K562 (cell line): ENCODE measurements around the gene MPZL3. TPM values are rescaled to one million over a fixed set of nuclear protein-coding genes. Genes with fewer than 3 reads are reported as not detected.

ENCODE experiments used
- BDP1 ChIP-seq: IDR thresholded peaks from 3 replicates; pipeline ENCODE4 v1.6.1; 2011; ENCODE audit not compliant: insufficient read length, insufficient read depth
- CBX1 ChIP-seq: sonication (generic); IDR thresholded peaks from 2 replicates; pipeline ENCODE4 v1.6.1; 2016; ENCODE audit warnings: antibody characterized with exemption, low read depth, mild to moderate bottlenecking
- CBX3 ChIP-seq, 2 experiments: IDR thresholded peaks; 1 replicate in 1 of 2; 2 replicates in 1 of 2; pipeline ENCODE4 v1.6.1; 2012; ENCODE audit warnings: inconsistent platforms in 2 of 2, low read length in 2 of 2, borderline replicate concordance in 1 of 2, control low read depth in 1 of 2
- CC2D1A ChIP-seq: fragments of 450-650 bp; IDR thresholded peaks from 2 replicates; pipeline ENCODE4 v1.6.1; 2017; ENCODE audit warnings: mild to moderate bottlenecking
- DIDO1 ChIP-seq: fragments of 450-650 bp; IDR thresholded peaks from 2 replicates; pipeline ENCODE4 v1.6.1; 2016; ENCODE audit warnings: low read depth, missing biosample characterization, missing genetic modification characterization
- ETV6 ChIP-seq, 3 experiments: fragments of 150-350 bp in 1 of 3; sonication (generic) in 1 of 3; formaldehyde crosslinking in 1 of 3; IDR thresholded peaks; 2 replicates each; pipeline versions ENCODE4 v1.6.1 to v1.8.0; 2014 to 2022; ENCODE audit warnings: borderline replicate concordance in 2 of 3, low read depth in 2 of 3, antibody characterized with exemption in 1 of 3, low read length in 1 of 3, mild to moderate bottlenecking in 1 of 3, missing genetic modification reagents in 1 of 3
- FOXM1 ChIP-seq, 2 experiments: fragments of 450-650 bp in 1 of 2; sonication (generic) in 1 of 2; formaldehyde crosslinking in 1 of 2; IDR thresholded peaks; 2 replicates each; pipeline versions ENCODE4 v1.6.1 to v1.9.0; 2017 to 2022; ENCODE audit warnings: low read depth in 2 of 2, mild to moderate bottlenecking in 2 of 2, missing genetic modification reagents in 1 of 2, moderate library complexity in 1 of 2
- GABPA ChIP-seq: fragments of 200-800 bp; sonication (Bioruptor generic); conservative IDR thresholded peaks from 2 replicates; pipeline ENCODE4 v1.6.1; 2016; ENCODE audit warnings: low read depth, missing genetic modification characterization, missing compliant biosample characterization
- GABPB1 ChIP-seq: sonication (generic); formaldehyde crosslinking; IDR thresholded peaks from 2 replicates; pipeline ENCODE4 v1.8.0; 2022; ENCODE audit warnings: mild to moderate bottlenecking, missing genetic modification reagents
- GATAD2A ChIP-seq: fragments of 450-650 bp; IDR thresholded peaks from 2 replicates; pipeline ENCODE4 v1.6.1; 2017
- ILF3 ChIP-seq: fragments of 450-650 bp; IDR thresholded peaks from 2 replicates; pipeline ENCODE4 v1.6.1; 2018; ENCODE audit warnings: antibody characterized with exemption, mild to moderate bottlenecking, moderate library complexity, borderline replicate concordance
- ILK ChIP-seq: fragments of 450-650 bp; IDR thresholded peaks from 2 replicates; pipeline ENCODE4 v1.6.1; 2016; ENCODE audit warnings: missing genetic modification characterization, low read depth, mild to moderate bottlenecking, missing compliant biosample characterization, moderate library complexity, borderline replicate concordance
- MED1 ChIP-seq: sonication (generic); formaldehyde crosslinking; IDR thresholded peaks from 2 replicates; pipeline ENCODE4 v1.8.1; 2023; ENCODE audit warnings: missing genetic modification reagents, borderline replicate concordance
- NR2C1 ChIP-seq, 2 experiments: fragments of 450-650 bp; IDR thresholded peaks; 2 replicates each; pipeline ENCODE4 v1.6.1; 2017; ENCODE audit warnings: mild to moderate bottlenecking in 2 of 2, antibody characterized with exemption in 1 of 2, inconsistent platforms in 1 of 2, missing compliant biosample characterization in 1 of 2, missing genetic modification characterization in 1 of 2
- NR4A1 ChIP-seq, 2 experiments: fragments of 250-450 bp in 1 of 2; fragments of 450-650 bp in 1 of 2; sonication (Bioruptor Pico) in 1 of 2; IDR thresholded peaks; 2 replicates each; pipeline versions ENCODE4 v1.4.0 to v1.6.1; 2016 to 2020; ENCODE audit warnings: mild to moderate bottlenecking in 2 of 2, missing compliant biosample characterization in 1 of 2, missing genetic modification characterization in 1 of 2, moderate library complexity in 1 of 2
- PHF20 ChIP-seq: fragments of 450-650 bp; IDR thresholded peaks from 2 replicates; pipeline ENCODE4 v1.6.1; 2018; ENCODE audit not compliant: partially characterized antibody
- POLR2AphosphoS5 ChIP-seq: IDR thresholded peaks from 2 replicates; pipeline ENCODE4 v1.6.1; 2011; ENCODE audit warnings: mild to moderate bottlenecking, low read depth, low read length, moderate library complexity; ENCODE audit not compliant: control insufficient read depth, insufficient read depth
- PTRF ChIP-seq: fragments of 450-650 bp; IDR thresholded peaks from 2 replicates; pipeline ENCODE4 v1.6.1; 2016; ENCODE audit warnings: mild to moderate bottlenecking, missing genetic modification characterization, missing compliant biosample characterization
- PURB ChIP-seq: sonication (generic); formaldehyde crosslinking; IDR thresholded peaks from 2 replicates; pipeline ENCODE4 v1.9.0; 2021; ENCODE audit warnings: low read depth, mild to moderate bottlenecking, missing genetic modification reagents
- SREBF1 ChIP-seq: fragments of 150-350 bp; IDR thresholded peaks from 2 replicates; pipeline ENCODE4 v1.6.1; 2014; ENCODE audit warnings: antibody characterized with exemption, low read depth, low read length, borderline replicate concordance
- THAP7 ChIP-seq: fragments of 250-450 bp; sonication (Bioruptor Pico); IDR thresholded peaks from 2 replicates; pipeline ENCODE4 v1.5.0; 2021
- XRCC5 ChIP-seq: fragments of 200-400 bp; formaldehyde crosslinking; IDR thresholded peaks from 2 replicates; pipeline ENCODE4 v1.6.1; 2017; ENCODE audit warnings: low read depth, mild to moderate bottlenecking, low read length
- ZNF143 ChIP-seq: sonication (generic); formaldehyde crosslinking; IDR thresholded peaks from 2 replicates; pipeline ENCODE4 v1.9.0; 2022; ENCODE audit warnings: mild to moderate bottlenecking, missing genetic modification reagents
- ZNF174 ChIP-seq: fragments of 250-450 bp; sonication (Bioruptor Pico); IDR thresholded peaks from 2 replicates; pipeline ENCODE4 v1.4.0; 2020; ENCODE audit warnings: mild to moderate bottlenecking
- ZNF212 ChIP-seq: fragments of 450-650 bp; formaldehyde crosslinking; IDR thresholded peaks from 2 replicates; pipeline ENCODE4 v1.4.0; 2020; ENCODE audit warnings: mild to moderate bottlenecking
- ZNF644 ChIP-seq: fragments of 200-800 bp; sonication (Bioruptor generic); IDR thresholded peaks from 2 replicates; pipeline ENCODE4 v1.6.1; 2016; ENCODE audit warnings: low read depth, missing genetic modification characterization, missing compliant biosample characterization
- ZNF696 ChIP-seq: fragments of 250-450 bp; sonication (Bioruptor Pico); conservative IDR thresholded peaks from 2 replicates; pipeline ENCODE4 v1.4.0; 2020; ENCODE audit warnings: mild to moderate bottlenecking, moderate library complexity
- ZNF766 ChIP-seq: fragments of 200-800 bp; sonication (Bioruptor generic); conservative IDR thresholded peaks from 2 replicates; pipeline ENCODE4 v1.6.1; 2016; ENCODE audit warnings: missing genetic modification characterization, missing compliant biosample characterization
- polyA plus RNA-seq, 8 experiments: library from polyadenylated mRNA; depleted of rRNA in 4 of 8; stranded (reverse) in 5 of 8; unstranded in 3 of 8; fragments of >200 nt; fragmentation: Nextera tagmentation in 2 of 8; fragmentation: Illumina TruSeq in 1 of 8; extraction: Ambion mirVana in 2 of 8; extraction: Trizol in 1 of 8; gene quantifications; 2 replicates each; pipeline versions ENCODE4 v1.2.1 to v1.2.3, GENCODE V29; 2011 to 2014; ENCODE audit warnings: inconsistent platforms in 1 of 8, missing spikeins in 1 of 8
- total RNA-seq, 7 experiments: library from RNA; depleted of rRNA in 6 of 7; stranded (reverse); fragments of >200 nt in 6 of 7; fragmentation: Illumina TruSeq in 2 of 7; extraction: Trizol in 2 of 7; gene quantifications; 2 replicates each; pipeline versions ENCODE4 v1.2.1 to v1.2.3, GENCODE V29; 2011 to 2021; ENCODE audit warnings: low replicate concordance in 1 of 7

MPZL3 gene
- total and polyA plus RNA-seq, 9 of the 15 experiments (the other 6 are each of a cell fraction or from before 2014, with no cell fraction given), result 0.97 to 2.9 (median 1.6) TPM

- no peak for TF ChIP-seq PURB
- TF ChIP-seq ZNF766 (CRISPR knock-in tag), result peak; percentile 73
- TF ChIP-seq THAP7, result no peak
- no peak for TF ChIP-seq NR4A1 (CRISPR knock-in tag; IDR thresholded peaks at IDR 0.05)
- TF ChIP-seq NR4A1 (tag; IDR thresholded peaks at IDR 0.05), result peak; percentile 76
- TF ChIP-seq DIDO1, result peak; percentile 75
- TF ChIP-seq XRCC5, result 0 out of 2 replicates have a peak, but pooled peaks have one; percentile 45
- peak in 1 of 2 experiments; percentile 63; a peak in 2 of 3 replicates for TF ChIP-seq CBX3 (IDR thresholded peaks at IDR 0.05; ENCODE audit: borderline replicate concordance in 1 of 2, low read length in 2 of 2)
- TF ChIP-seq ZNF143, result 0 out of 2 replicates have a peak, but pooled peaks have one; percentile 21
- TF ChIP-seq ZNF212, result no peak
- no peak for TF ChIP-seq ZNF174 (CRISPR knock-in tag)
- TF ChIP-seq GABPA (tag), result peak; percentile 98
- TF ChIP-seq FOXM1 (IDR thresholded peaks at IDR 0.05; ENCODE audit: low read depth), result no peak
- TF ChIP-seq FOXM1 (CRISPR knock-in tag; IDR thresholded peaks at IDR 0.05; ENCODE audit: low read depth), result no peak; the same call in 1 of the 2 replicates
- no peak for TF ChIP-seq ILF3
- peak; percentile 57; the same call in 1 of the 2 replicates for TF ChIP-seq CC2D1A
- no peak for TF ChIP-seq ETV6 (IDR thresholded peaks at IDR 0.05; ENCODE audit: borderline replicate concordance in 1 of 2, low read depth in 2 of 2, low read length in 1 of 2)
- no peak for TF ChIP-seq ETV6 (CRISPR knock-in tag; IDR thresholded peaks at IDR 0.05; ENCODE audit: borderline replicate concordance)
- no peak for TF ChIP-seq GATAD2A
- no peak for TF ChIP-seq ILK (tag)
- no peak for TF ChIP-seq BDP1
- TF ChIP-seq CBX1, result peak; percentile 63; the same call in 1 of the 2 replicates
- TF ChIP-seq ZNF644 (tag), result peak; percentile 74; the same call in 1 of the 2 replicates
- TF ChIP-seq NR2C1 (IDR thresholded peaks at IDR 0.05), result peak; percentile 89
- peak; percentile 93 for TF ChIP-seq NR2C1 (tag; IDR thresholded peaks at IDR 0.05)
- no peak for TF ChIP-seq SREBF1
- TF ChIP-seq POLR2AphosphoS5, result no peak
- TF ChIP-seq MED1 (CRISPR knock-in tag), result no peak
- peak; percentile 85 for TF ChIP-seq PHF20
- 0 out of 2 replicates have a peak, but pooled peaks have one; percentile 28 for TF ChIP-seq PTRF (tag)
- peak; percentile 97 for TF ChIP-seq GABPB1 (CRISPR knock-in tag)
- TF ChIP-seq ZNF696 (CRISPR knock-in tag), result no peak
Observed at GRCh38 chr11:118251858-118252652, at the start of gene MPZL3 (continued).
